Peyer's patch (tissue), 4 donors: Measurements from ENCODE around the gene RGS7BP.

Experiments
- CTCF ChIP-seq, 6 experiments: fragments of 450-650 bp in 4 of 6; fragments of 200-600 bp in 2 of 6; sonication (generic) in 1 of 6; IDR thresholded peaks; one replicate each; pipeline ENCODE4 v1.5.1; 2017 to 2019; ENCODE audit warnings: antibody characterized with exemption in 6 of 6, mild to moderate bottlenecking in 3 of 6, moderate library complexity in 1 of 6
- POLR2A ChIP-seq, 2 donors: fragments of 450-650 bp; IDR thresholded peaks; one replicate each; pipeline ENCODE4 v1.5.1; 2017; ENCODE audit warnings: antibody characterized with exemption in 2 of 2, mild to moderate bottlenecking in 2 of 2, moderate library complexity in 2 of 2

GRCh38 chr5:64594025-64594424 lies 88.2 kb downstream of the RGS7BP start:
- no peak for TF ChIP-seq CTCF (IDR thresholded peaks at IDR 0.05)
- TF ChIP-seq POLR2A (IDR thresholded peaks at IDR 0.05) = no peak
